Measurements from ENCODE around the gene HK1.
"Not testable (repeated sequence)": the region's sequence is repeated elsewhere in the genome, so short reads cannot be mapped to it uniquely, and the experiment has no call there.

The HK1 gene

GRCh38 chr10:69278446-69278963, at the start of gene HK1:
Gene HK1, plus strand, starts transcription at chr10:69278496.
- no peak for DNase-seq

GRCh38 chr10:69229616-69229916, 48.7 kb upstream of the HK1 start:
- no peak for DNase-seq

GRCh38 chr10:69230128-69230527, 48.2 kb upstream of the HK1 start:
- no peak for DNase-seq

GRCh38 chr10:69232252-69232651, 46.0 kb upstream of the HK1 start:
- DNase-seq = no peak

GRCh38 chr10:69232736-69233480, 45.4 kb upstream of the HK1 start:
- peak; percentile 43 for DNase-seq

GRCh38 chr10:69234447-69234846, 43.8 kb upstream of the HK1 start:
- DNase-seq = no peak

GRCh38 chr10:69237528-69238159, 40.7 kb upstream of the HK1 start:
- peak; percentile 77 for DNase-seq

- DNase-seq = no peak
Measured at GRCh38 chr10:69239136-69239535, 39.2 kb upstream of the HK1 start.

GRCh38 chr10:69239816-69240434, 38.4 kb upstream of the HK1 start:
- DNase-seq = no peak

- no peak for DNase-seq
Measured at GRCh38 chr10:69240455-69240854, 37.8 kb upstream of the HK1 start.

GRCh38 chr10:69241575-69241974, 36.7 kb upstream of the HK1 start:
- DNase-seq = no peak

GRCh38 chr10:69242040-69242851, 36.0 kb upstream of the HK1 start:
- no peak for DNase-seq

- no peak for DNase-seq
Measured at GRCh38 chr10:69242852-69243212, 35.5 kb upstream of the HK1 start.

GRCh38 chr10:69243817-69244216, 34.5 kb upstream of the HK1 start:
- no peak for DNase-seq

GRCh38 chr10:69246036-69246435, 32.3 kb upstream of the HK1 start:
- DNase-seq = no peak

- no peak for DNase-seq
Measured at GRCh38 chr10:69246581-69247312, 31.5 kb upstream of the HK1 start.

- DNase-seq = no peak
Measured at GRCh38 chr10:69247313-69247710, 31.0 kb upstream of the HK1 start.

GRCh38 chr10:69248117-69248730, 30.1 kb upstream of the HK1 start:
- DNase-seq = no peak

GRCh38 chr10:69250041-69250440, 28.3 kb upstream of the HK1 start:
- DNase-seq = no peak

GRCh38 chr10:69251417-69251816, 26.9 kb upstream of the HK1 start:
- DNase-seq = not testable (repeated sequence)

- no peak for DNase-seq
Measured at GRCh38 chr10:69253171-69253570, 25.1 kb upstream of the HK1 start.

GRCh38 chr10:69254877-69255276, 23.4 kb upstream of the HK1 start:
- DNase-seq = no peak

Measured in activated effector memory CD4-positive, alpha-beta T cell treated with Interleukin-2 at 50 U/mL for 16 hours (primary cell).